Stimulated activated CD8-positive, alpha-beta memory T cell treated with anti-CD3 and anti-CD28 coated beads, Interleukin-12 subunit alpha, Interleukin-12 subunit beta, amount 100 ng/mL, for 24 hours (primary cell): ENCODE data around the gene AP1AR.

ENCODE experiments used
- DNase-seq: peaks from one replicate; pipeline ENCODE4 v3.0.0-alpha.2; 2020; ENCODE audit errors: extremely low read depth

The AP1AR gene

DNA sequence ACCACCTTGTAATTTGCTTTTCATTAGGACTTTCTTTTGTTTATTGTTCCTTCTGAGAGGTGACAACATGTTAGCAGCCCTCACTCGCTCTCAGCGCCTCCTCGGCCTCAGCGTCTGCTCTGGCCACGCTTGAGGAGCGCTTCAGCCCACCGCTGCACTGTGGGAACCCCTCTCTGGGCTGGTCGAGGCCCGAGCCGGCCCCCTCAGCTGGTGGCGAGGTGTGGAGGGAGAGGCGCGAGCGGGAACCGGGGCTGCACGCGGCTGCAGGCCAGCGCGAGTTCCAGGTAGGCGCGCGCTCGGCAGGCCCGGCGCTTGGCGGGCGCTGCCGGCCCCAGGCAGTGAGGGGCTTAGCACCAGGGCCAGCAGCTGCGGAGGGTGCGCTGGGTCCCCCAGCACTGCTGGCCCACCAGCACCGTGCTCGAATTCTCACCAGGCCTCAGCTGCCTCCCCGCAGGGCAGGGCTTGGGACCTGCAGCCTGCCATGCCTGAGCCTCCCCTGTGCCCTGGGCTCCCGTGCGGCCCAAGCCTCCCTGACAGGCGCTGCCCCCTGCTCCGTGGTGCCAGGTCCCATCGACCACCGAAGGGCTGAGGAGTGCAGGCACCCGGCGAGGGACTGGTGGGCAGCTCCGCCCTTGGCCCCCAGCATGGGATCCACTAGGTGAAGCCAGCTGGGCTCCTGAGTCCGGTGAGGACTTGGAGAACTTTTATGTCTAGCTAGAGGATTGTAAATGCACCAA is 9.2 kb upstream of the AP1AR start:
- DNase-seq: no peak

DNA sequence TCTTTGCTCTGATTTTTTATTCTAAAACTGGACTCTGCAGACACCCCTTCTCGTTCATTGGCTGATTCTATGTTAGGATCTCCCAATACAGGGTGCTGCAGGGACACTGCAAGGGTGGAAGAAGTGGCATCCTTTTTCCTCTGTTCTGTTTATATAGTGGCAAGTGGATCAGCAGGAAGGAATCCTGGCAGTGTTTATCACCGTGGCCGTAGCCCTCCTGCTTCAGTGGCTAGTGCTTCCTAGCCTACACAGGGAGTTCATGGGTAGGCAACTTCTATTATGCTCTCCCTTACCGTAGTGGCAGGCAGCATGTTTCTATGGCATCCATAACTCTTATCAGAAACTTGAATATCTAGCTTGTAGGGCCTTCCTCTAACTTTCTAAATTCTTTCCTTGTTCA is 6.4 kb upstream of the AP1AR start:
- DNase-seq: no peak

DNA sequence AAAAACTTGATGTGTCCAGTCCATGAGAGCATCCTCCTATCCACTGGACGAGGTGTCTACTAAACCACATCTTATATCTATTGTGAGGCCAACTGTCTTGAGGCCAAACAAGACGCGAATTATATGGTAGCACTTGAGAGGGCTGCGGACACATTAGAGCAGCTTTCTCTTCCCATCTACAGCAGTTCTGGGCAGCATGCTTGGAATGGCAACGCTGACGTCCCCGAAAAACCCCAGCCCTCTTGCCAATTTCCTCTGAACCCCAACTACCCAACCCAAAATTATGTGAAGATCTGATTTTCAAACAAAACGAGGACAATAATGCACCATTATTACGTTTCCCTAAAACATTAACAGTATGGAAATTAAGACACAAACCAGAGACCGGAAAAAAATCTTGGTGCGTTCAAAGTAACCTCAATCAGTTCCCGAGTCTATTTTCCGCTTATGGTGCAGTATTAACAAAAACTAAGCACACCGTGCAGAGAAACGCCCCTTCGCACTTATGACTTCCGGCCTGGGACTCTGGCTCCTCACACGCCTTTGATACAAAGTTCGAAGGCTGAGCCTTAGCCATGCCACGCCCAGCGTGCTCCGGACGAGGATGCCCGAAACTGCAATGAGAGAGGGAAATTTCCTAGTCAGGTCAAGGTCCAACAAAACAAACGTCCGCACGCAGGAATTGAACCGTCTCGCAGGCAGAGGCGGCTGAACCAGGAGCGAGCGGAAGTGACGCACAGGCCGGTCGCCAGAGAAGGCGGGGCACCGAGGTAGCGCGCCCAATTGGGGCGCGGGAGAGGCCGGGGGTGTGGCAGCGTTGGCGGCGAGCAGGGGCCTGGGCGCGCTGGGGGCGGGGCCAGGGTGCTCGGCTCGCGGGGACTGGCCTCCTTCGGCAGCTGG is 458 bp upstream of the AP1AR start:
- peak; percentile 97 for DNase-seq

DNA sequence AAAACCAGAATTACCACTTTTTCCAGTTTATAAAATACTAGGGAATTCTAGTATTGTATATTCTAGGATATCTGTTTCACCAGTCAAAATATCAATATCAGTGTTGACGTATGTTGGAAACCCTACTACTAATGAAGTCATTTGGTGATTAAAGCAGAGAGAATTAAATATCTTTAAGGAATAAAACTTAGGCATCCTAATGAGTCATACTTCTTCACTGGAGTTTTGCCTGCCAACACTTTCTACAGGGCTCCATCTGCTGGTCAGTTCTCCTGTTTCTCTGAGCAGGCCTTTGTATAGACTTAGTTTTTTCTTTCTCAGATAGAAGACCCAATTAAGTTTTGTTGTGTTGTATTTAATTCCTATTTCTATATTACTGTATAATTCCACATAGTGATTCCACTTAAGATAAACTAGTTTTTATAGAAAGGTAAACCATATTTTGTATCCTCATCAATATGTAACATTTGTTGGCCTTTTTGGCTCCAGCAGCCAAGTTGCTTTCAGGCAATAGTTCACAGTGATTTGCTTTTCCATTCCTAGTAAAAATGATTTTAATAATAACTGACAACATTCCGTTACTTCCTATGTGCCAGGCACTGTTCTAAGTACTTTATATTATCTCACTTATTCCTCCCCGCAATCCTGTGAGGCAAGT is 3.5 kb downstream of the AP1AR start:
- no peak for DNase-seq

DNA sequence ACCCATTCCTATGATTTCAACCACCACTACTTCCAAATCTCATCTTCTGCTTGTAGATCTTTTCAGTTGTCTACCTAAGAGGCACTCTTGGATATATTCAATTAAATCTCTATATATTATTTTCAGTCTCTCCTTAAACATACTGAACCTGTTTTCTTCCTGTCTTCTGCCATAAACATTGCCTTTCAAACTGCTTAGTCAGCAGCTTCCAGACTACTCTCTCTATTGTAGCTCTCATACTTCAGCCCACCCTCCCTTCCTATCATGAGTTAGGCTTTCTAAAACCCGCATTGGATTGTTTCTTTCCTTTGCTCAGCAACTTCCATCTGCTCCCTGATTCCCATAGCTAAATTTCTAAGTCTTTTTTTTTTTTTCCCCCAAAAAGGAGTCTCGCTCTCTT is 4.5 kb downstream of the AP1AR start:
- no peak for DNase-seq

DNA sequence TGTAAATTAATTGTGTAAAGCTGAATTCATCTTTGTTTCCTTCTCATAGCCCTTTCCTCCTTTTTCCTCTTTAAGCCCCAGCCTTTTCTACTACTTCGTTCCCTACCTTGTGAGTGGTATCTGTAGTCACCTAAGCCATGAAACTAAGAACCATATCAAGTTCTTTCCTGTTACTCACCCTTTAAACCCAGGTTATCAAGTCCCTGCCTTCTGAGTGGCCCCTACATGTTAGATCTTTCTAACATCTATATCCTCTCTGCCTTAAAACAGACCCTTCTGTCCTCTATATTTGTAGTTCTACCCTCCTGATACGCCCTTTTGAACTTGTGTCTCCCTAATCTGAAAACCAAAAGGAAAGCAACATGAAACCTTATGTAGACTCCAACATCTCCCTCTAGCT is 7.2 kb downstream of the AP1AR start:
- no peak for DNase-seq

DNA sequence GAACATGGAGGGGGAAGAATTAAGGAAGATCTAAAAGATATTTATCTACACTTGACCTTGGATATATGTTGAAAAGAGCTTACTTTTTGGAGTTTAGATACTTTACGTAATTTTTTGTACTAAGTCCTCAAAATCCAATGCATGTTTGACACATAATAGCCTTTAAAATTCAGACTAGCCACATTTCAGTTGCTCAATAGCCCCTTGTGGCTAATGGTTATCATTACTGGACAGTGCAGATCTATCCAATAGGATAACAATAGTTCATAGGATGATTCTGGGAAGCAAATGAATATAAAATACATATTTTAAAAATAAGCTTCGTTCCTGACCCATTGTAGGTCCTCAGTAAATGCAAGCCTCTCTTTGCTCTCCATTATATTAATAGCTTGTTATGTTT is 13.8 kb downstream of the AP1AR start:
- no peak for DNase-seq

DNA sequence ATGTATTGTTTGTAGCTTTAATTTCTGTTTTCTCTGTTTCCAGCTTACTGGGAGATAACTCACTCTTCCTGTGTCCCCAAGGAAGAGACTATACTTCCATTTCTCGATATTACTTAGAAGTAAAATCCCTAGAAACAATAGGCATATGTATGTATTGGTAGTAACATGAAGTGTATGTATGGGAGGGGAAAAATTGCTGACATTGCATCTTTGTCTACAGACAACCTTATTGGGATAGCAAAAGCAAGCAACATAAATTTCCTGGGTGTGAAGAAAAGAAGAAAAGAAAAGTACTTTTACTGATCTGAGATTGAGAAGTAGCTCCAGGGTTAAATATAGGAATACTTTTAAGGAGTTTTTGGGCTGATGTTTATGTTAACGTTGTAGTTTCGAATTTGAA is 15.4 kb downstream of the AP1AR start:
- DNase-seq: no peak

DNA sequence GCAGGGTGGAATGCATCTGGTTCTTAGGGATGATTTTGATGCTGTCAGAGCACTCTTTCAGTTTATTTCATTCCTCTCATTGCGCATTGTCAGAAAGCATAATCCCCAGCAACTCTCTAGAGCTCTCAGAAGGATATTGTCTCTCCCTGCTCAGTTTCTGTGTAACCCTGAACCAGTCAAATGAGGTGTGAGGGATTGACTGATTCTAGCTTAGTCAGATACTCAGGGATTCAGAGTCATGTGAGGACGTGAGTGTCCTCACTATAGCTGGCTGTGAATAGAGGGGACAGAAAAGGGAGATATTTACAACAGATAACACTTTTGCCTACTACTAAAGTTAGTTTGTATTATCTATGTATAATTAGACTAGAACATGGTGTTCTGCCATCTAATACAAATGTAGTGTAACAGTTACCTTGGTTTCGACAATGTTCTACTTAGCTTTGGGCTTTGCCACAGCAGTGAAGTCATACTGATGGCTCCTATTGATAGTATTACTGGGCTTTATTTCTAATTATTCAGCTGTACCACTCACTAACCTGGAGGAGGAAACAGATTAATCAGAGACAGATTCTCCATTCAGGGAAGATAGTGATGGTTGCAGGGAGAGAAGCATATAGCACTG is 19.5 kb downstream of the AP1AR start:
- no peak for DNase-seq

DNA sequence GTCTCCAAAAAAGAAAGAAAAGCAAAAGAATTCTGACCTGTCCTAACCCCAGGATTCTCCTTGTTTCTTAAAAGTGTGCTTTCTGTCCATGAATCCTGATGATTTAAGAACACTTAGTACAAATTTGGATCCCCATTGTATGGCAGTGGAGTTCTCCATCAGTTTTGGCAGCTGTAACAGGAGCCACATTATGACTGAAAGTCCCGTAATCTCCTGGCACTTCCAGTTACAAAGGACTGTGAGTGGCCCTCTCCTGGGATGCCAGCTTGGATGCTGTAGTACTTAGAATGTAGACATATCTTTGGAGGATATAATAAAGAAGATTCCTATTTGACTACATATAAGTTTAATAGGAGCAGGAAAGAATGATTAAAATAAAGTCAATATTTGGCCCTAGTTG is 20.6 kb downstream of the AP1AR start:
- no peak for DNase-seq

DNA sequence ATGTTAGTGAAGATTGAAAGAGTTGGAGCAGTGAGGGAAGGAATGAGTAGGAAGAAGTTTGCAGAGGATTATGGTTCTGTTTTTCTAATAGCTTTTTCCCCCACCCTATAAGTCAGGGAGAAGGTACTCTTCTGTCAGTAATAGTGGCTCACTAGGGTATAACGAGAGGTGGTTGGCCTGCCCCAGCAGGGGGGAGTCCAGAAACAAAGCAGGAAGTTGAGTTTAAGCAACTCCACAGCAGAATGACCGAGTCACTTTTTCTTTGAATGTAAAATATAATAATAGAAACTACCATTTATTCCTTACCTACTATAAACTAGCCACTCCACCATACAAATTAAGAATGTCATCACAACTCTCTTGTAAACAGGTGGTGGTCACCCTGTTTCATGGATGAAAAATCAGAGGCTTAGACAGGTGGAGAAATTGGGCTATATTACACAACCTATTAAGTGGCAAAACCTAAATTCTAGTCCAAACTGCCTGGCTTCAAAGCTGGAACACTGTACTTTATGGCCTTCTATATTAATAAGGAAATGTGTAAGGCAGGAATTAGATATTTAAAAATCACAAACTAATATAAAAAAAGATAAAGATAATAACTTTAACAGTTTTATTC is 21.9 kb downstream of the AP1AR start:
- DNase-seq: no peak

DNA sequence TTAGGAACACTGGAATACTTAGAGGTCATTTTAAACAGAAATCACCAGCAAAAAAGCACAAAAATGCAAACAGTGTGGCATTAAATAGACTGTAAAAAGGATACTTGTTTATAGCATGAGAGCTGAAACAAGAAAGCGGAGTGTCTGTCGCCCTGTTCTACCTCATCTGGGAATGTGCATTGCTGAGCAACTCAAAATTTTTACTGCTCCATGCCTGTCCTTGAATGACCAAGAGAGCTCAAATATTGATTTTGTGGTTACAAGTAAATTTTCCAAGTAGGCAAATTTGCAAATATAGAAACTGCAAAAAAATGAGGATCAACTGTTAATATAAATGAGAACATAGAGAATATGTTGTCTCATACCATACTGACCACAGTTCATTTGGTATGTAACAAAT is 25.5 kb downstream of the AP1AR start:
- no peak for DNase-seq

DNA sequence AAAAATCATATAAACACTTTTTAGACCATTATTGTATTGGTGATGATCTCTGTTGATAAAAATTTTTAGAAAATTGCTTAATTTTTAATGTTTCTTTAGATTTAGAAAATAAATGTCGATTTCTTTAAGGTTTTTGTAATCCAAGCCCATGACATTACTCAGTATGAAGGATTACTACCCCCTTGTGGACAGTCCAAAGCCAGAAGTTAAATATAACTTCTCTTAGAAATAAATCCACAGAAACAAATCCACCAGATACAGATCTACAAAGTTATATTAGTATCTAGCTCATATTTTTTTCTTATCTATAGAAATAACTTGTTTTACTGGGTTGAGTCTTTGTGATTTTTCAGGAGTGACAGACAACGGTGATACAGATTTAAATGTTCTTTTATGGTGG is 35.2 kb downstream of the AP1AR start:
- no peak for DNase-seq

DNA sequence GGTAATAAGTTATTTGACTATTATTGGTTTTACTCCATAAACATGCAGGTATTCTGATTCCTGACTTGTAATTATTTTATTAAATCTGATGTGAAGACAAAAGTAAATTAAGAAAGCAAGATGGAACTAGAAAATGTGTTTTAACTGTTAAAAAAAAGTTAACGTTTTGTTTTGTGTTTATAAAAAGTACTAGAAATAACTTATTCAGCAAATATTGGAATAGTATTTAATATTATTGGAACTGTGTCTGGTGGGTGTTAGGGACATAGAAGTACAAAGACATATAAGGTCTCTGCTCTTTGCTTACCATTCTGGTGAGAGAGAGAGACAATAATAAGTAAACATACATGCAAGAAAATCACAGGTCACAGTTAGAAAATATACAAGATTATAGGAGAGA is 38.5 kb downstream of the AP1AR start:
- no peak for DNase-seq

DNA sequence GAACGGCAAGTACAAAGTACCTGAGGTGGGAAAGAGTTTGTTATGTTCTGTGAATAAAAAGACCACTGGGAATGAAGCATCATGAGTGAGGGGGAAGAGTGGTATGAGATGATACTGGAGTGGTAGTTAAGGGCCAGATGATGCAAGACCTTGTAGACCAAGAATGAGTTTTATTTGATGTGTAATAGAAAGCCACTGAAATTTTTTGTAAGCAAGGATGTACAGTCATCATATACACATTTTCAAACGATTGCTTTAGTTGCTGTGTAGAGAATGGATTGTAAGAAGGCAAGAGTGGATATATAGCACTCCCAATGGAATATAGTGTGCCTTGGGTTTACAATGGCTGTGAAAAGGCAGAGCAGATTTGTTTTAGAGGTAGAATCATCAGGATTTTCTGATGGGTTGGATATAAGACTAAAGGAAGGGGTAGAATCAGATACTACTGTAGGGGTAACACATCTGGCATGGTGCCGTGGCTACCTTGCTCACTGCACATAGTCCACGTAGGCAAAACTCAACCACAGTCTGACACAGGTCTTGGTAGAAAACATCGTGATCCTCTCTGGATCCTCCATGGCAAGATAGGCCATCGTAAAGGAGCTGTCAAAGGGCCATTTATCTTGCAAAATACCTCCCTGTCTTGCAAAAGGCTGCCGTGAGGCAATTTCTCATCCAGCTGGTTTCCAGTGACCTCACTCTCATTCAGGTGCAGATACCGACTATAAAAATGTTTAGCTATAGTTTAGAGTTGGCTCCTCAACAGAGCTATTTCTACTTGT is 39.2 kb downstream of the AP1AR start:
- no peak for DNase-seq

DNA sequence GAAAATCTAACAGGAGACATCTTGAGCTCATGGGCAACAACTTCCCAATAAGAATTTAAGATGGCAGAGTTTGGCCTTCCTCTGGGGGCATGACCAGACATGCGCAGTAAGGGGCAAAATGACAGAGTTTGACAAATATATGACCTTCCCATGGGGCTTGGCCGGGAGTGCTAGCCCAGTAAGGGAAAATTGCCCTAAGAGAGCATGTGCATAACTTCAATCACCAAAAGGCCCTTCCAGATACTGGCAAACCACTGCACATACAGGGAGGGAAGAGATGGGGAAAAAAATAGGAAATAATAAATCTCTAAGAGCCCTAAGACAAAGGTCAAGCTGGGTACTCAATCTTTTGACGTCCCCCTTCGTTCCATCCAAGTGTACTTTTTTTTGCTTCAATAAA is 40.7 kb downstream of the AP1AR start:
- no peak for DNase-seq

DNA sequence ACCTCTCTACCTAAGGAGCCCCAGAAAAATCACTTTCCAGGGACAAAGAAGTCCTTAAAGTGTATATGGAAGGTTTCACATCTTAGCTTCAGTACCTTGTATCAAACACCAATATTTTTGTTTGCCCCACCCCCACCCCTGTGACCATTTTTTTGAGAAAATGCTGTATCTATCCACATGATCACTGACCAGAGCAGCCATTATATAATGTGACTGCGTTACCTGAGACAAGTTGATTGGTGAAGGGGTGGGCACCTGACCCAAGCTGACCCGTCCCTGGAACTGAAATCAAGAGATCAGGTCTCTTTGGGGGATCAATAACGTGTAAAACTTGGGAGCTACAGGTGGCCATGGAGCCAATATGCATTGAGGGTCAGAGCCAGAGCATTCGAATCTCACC is 43.4 kb downstream of the AP1AR start:
- DNase-seq: no peak

DNA sequence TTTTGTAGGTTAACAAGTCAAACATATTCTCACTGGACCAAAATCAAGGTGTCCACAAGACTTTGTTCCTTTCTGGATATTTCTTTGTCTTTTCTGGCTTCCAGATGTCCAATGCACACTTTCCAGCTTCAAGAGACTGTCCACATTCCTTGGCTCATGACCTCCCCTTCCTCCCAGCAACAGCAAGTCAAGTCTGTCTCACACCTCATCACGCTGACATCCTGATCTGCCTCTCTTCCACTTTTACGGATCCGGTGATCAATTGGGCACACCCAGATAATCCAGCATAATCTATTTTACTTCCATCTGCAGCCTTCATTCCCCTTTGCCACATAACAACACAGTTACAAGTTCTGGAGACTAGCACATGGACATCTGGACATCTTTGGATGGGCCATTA is 44.5 kb downstream of the AP1AR start:
- no peak for DNase-seq

DNA sequence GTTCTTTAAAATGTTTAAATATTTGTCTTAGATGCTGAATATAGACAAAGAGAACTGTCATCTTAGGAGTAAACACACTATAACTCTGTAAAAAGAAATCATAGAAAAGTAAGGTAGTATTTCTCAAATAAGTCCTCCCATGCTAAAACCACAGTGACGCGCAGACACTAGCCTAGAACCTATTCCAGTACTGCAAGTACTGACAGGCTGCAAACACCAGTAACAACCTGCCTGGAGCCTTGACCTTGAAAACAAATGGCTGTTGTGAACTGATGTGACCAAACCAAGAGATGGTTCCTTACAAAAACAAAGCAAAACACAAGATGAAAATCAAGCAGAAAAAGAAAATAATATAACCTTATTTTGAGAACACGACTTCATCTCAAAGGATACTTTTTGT is 45.6 kb downstream of the AP1AR start:
- no peak for DNase-seq

DNA sequence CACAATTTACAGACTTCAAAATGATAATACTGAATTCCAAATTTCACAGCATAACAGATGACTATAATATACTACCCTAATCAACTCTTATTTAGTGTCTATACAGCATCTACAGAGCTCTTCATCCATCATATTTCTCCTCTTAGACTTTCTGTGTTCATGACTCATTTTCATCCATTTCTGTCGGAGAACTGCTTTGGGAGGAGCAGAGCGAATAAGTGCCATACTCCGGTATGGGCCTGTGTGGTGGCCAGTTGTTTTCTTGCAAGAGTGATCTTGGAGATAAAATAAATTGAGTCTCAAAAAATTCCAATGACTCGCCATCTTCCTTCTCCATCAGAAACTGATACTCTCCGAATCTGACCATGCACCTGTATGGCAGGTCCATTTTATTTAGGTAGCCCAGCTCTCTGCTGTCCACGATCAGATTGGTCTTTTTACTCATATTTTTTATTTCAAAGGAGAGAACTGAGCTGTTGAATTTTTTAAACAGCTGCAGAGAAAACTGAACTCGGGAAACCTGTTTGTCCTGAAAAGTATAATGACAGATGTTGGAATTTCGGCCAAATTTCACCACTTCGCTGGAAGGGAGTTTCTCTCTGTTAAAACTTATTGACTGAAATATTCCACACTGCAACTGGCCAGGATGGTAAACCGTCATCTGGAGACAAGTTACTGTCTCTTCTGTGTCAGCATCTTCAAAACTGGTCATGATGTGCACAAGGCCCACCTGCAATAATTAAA is 46.3 kb downstream of the AP1AR start:
- no peak for DNase-seq
